T-helper 2 cell treated with Interferon-gamma antibody and Interleukin-4, amounts not matched to agents 100 ng/mL and 5 ng/mL, for 36 hours (primary cell): ENCODE measurements around the gene PAFAH1B2. TPM values are rescaled to one million over a fixed set of nuclear protein-coding genes. Genes with fewer than 3 reads are reported as not detected.

Experiments
- intact Hi-C: fragments of 100-400 bp; cut with micrococcal nuclease; formaldehyde crosslinking; loops from one replicate; pipeline ENCODE4 v1.15.1; 2023
- total RNA-seq: library from RNA; stranded (reverse); gene quantifications from 2 replicates; pipeline ENCODE4 v1.2.3, GENCODE V29; 2022

The PAFAH1B2 gene
- total RNA-seq, 1 donor from 2014 or later = 61.6 TPM

- intact Hi-C loops = no loop called here
Measured at GRCh38 chr11:117219455-117219854, 75.4 kb downstream of the PAFAH1B2 start.

GRCh38 chr11:117219995-117220394, 75.9 kb downstream of the PAFAH1B2 start:
- intact Hi-C loops = no loop called here

GRCh38 chr11:117220568-117220967, 76.5 kb downstream of the PAFAH1B2 start:
- intact Hi-C loops = no loop called here

GRCh38 chr11:117220999-117221774, 77.1 kb downstream of the PAFAH1B2 start:
- intact Hi-C loops = no loop called here

- intact Hi-C loops = no loop called here
Measured at GRCh38 chr11:117221775-117222517, 77.9 kb downstream of the PAFAH1B2 start.

GRCh38 chr11:117222991-117223740, 79.1 kb downstream of the PAFAH1B2 start:
- intact Hi-C loops = no loop called here

- intact Hi-C loops = no loop called here
Measured at GRCh38 chr11:117223741-117224689, 79.9 kb downstream of the PAFAH1B2 start.

GRCh38 chr11:117225553-117226170, 81.6 kb downstream of the PAFAH1B2 start:
- intact Hi-C loops = loop anchor here (1.0 kb wide), 3 partner anchors 44 to 345 kb away; no protein-coding TSS in a partner anchor

Other genes with a start within 250 kb of the PAFAH1B2 start
- 27.1 and 32.6 TPM in 2 replicates for gene SIK3, start 45.9 kb upstream of the PAFAH1B2 start, total RNA-seq
- gene SIDT2, start 34.5 kb downstream of the PAFAH1B2 start, total RNA-seq = 23.5 and 26.4 TPM in 2 replicates
- gene TAGLN, start 55.1 kb downstream of the PAFAH1B2 start, total RNA-seq = 3.2 and 4.0 TPM in 2 replicates
- gene PCSK7, start 87.8 kb downstream of the PAFAH1B2 start, total RNA-seq = 201 and 220 TPM in 2 replicates
- 21.5 and 23.6 TPM in 2 replicates for gene RNF214, start 88.4 kb downstream of the PAFAH1B2 start, total RNA-seq
- 6.8 and 7.0 TPM in 2 replicates for gene BACE1-AS, start 147.1 kb downstream of the PAFAH1B2 start, total RNA-seq
- gene BACE1, start 172.0 kb downstream of the PAFAH1B2 start, total RNA-seq = 0.41 and 0.82 TPM in 2 replicates
- 42.0 and 47.4 TPM in 2 replicates for gene CEP164, start 183.6 kb downstream of the PAFAH1B2 start, total RNA-seq